ENCODE results near the gene KRTAP5-11. TPM values are rescaled to one million over a fixed set of nuclear protein-coding genes. Genes with fewer than 3 reads are reported as not detected.
"Not testable (repeated sequence)": the region's sequence is repeated elsewhere in the genome, so short reads cannot be mapped to it uniquely, and the experiment has no call there.

Gene KRTAP5-11
- total RNA-seq, result not detected

- no peaks in the 10 kb centered on the region for H3K36me3 Mint-ChIP-seq (ENCODE audit: insufficient read depth)
- peaks cover 2% of the 10 kb centered on the region for H3K4me1 Mint-ChIP-seq (ENCODE audit: low read depth)
- H3K9me3 Mint-ChIP-seq, result no peaks in the 10 kb centered on the region
- no peak within 1 kb of the TSS for H3K4me3 Mint-ChIP-seq
- ATAC-seq, result no peak
- peaks cover 35% of the 10 kb centered on the region for H3K27me3 Mint-ChIP-seq (ENCODE audit: low read depth)
- no peak for DNase-seq
Measured at GRCh38 chr11:71582309-71582895, at the start of gene KRTAP5-11. KRTAP5-11 (minus strand) TSS chr11:71582875; CDS start chr11:71582837, 38 bp downstream.

GRCh38 chr11:71631551-71631950 is 48.9 kb upstream of the KRTAP5-11 start:
- H3K27me3 Mint-ChIP-seq (ENCODE audit: low read depth), result peaks cover 15% of the 10 kb centered on the region
- DNase-seq; H3K9me3 Mint-ChIP-seq; H3K4me1 Mint-ChIP-seq (ENCODE audit: low read depth); ATAC-seq; H3K36me3 Mint-ChIP-seq (ENCODE audit: insufficient read depth); H3K4me3 Mint-ChIP-seq: not testable (repeated sequence)

- not testable (repeated sequence) for H3K4me3 Mint-ChIP-seq; H3K36me3 Mint-ChIP-seq (ENCODE audit: insufficient read depth); ATAC-seq; H3K4me1 Mint-ChIP-seq (ENCODE audit: low read depth); H3K9me3 Mint-ChIP-seq; DNase-seq
- peaks cover 13% of the 10 kb centered on the region for H3K27me3 Mint-ChIP-seq (ENCODE audit: low read depth)
Measured at GRCh38 chr11:71630071-71630470, 47.4 kb upstream of the KRTAP5-11 start.

- H3K9me3 Mint-ChIP-seq; ATAC-seq; H3K4me1 Mint-ChIP-seq (ENCODE audit: low read depth); H3K4me3 Mint-ChIP-seq; DNase-seq; H3K36me3 Mint-ChIP-seq (ENCODE audit: insufficient read depth): not testable (repeated sequence)
- H3K27me3 Mint-ChIP-seq (ENCODE audit: low read depth), result peaks cover 13% of the 10 kb centered on the region
Measured at GRCh38 chr11:71628943-71629342, 46.3 kb upstream of the KRTAP5-11 start.

- DNase-seq; ATAC-seq; H3K36me3 Mint-ChIP-seq (ENCODE audit: insufficient read depth); H3K4me3 Mint-ChIP-seq; H3K27me3 Mint-ChIP-seq (ENCODE audit: low read depth); H3K9me3 Mint-ChIP-seq; H3K4me1 Mint-ChIP-seq (ENCODE audit: low read depth): not testable (repeated sequence)
Measured at GRCh38 chr11:71623226-71623625, 40.6 kb upstream of the KRTAP5-11 start.

GRCh38 chr11:71622561-71622960 is 39.9 kb upstream of the KRTAP5-11 start:
- not testable (repeated sequence) for ATAC-seq; DNase-seq; H3K4me1 Mint-ChIP-seq (ENCODE audit: low read depth); H3K4me3 Mint-ChIP-seq; H3K9me3 Mint-ChIP-seq; H3K36me3 Mint-ChIP-seq (ENCODE audit: insufficient read depth); H3K27me3 Mint-ChIP-seq (ENCODE audit: low read depth)

- not testable (repeated sequence) for DNase-seq; H3K4me3 Mint-ChIP-seq; H3K9me3 Mint-ChIP-seq; H3K27me3 Mint-ChIP-seq (ENCODE audit: low read depth); ATAC-seq; H3K4me1 Mint-ChIP-seq (ENCODE audit: low read depth); H3K36me3 Mint-ChIP-seq (ENCODE audit: insufficient read depth)
Measured at GRCh38 chr11:71615003-71615402, 32.3 kb upstream of the KRTAP5-11 start.

- not testable (repeated sequence) for H3K4me1 Mint-ChIP-seq (ENCODE audit: low read depth); H3K4me3 Mint-ChIP-seq; DNase-seq; ATAC-seq; H3K9me3 Mint-ChIP-seq; H3K36me3 Mint-ChIP-seq (ENCODE audit: insufficient read depth)
- peaks cover 11% of the 10 kb centered on the region for H3K27me3 Mint-ChIP-seq (ENCODE audit: low read depth)
Measured at GRCh38 chr11:71614366-71614917, 31.8 kb upstream of the KRTAP5-11 start.

- not testable (repeated sequence) for H3K9me3 Mint-ChIP-seq, DNase-seq
- H3K27me3 Mint-ChIP-seq (ENCODE audit: low read depth), result peaks cover 16% of the 10 kb centered on the region
Measured at GRCh38 chr11:71613931-71614330, 31.3 kb upstream of the KRTAP5-11 start.

GRCh38 chr11:71611218-71611910 is 28.7 kb upstream of the KRTAP5-11 start:
- H3K4me1 Mint-ChIP-seq (ENCODE audit: low read depth); H3K36me3 Mint-ChIP-seq (ENCODE audit: insufficient read depth); ATAC-seq; H3K9me3 Mint-ChIP-seq; DNase-seq; H3K4me3 Mint-ChIP-seq: not testable (repeated sequence)
- H3K27me3 Mint-ChIP-seq (ENCODE audit: low read depth), result peaks cover 25% of the 10 kb centered on the region

More at GRCh38 chr11:71613931-71614330, 31.3 kb upstream of the KRTAP5-11 start:
- not testable (repeated sequence) for H3K36me3 Mint-ChIP-seq (ENCODE audit: insufficient read depth); ATAC-seq; H3K4me1 Mint-ChIP-seq (ENCODE audit: low read depth); H3K4me3 Mint-ChIP-seq

- ATAC-seq; H3K4me1 Mint-ChIP-seq (ENCODE audit: low read depth); H3K4me3 Mint-ChIP-seq; H3K36me3 Mint-ChIP-seq (ENCODE audit: insufficient read depth); H3K9me3 Mint-ChIP-seq; DNase-seq: not testable (repeated sequence)
- H3K27me3 Mint-ChIP-seq (ENCODE audit: low read depth), result peaks cover 49% of the 10 kb centered on the region
Measured at GRCh38 chr11:71608272-71608671, 25.6 kb upstream of the KRTAP5-11 start.

GRCh38 chr11:71607520-71608216 is 25.0 kb upstream of the KRTAP5-11 start:
- peak overlapping the region; percentile 38 for H3K4me3 Mint-ChIP-seq
- peaks cover 49% of the 10 kb centered on the region for H3K27me3 Mint-ChIP-seq (ENCODE audit: low read depth)

GRCh38 chr11:71606853-71607519 is 24.3 kb upstream of the KRTAP5-11 start:
- not testable (repeated sequence) for DNase-seq; H3K36me3 Mint-ChIP-seq (ENCODE audit: insufficient read depth); H3K4me1 Mint-ChIP-seq (ENCODE audit: low read depth); H3K9me3 Mint-ChIP-seq; ATAC-seq
- H3K4me3 Mint-ChIP-seq, result peak overlapping the region; percentile 20
- peaks cover 51% of the 10 kb centered on the region for H3K27me3 Mint-ChIP-seq (ENCODE audit: low read depth)

More at GRCh38 chr11:71607520-71608216, 25.0 kb upstream of the KRTAP5-11 start:
- not testable (repeated sequence) for H3K4me1 Mint-ChIP-seq (ENCODE audit: low read depth); H3K36me3 Mint-ChIP-seq (ENCODE audit: insufficient read depth); H3K9me3 Mint-ChIP-seq; DNase-seq; ATAC-seq

Measured in activated T-cell treated with anti-CD3 and anti-CD28 coated beads, Interleukin-2, amount 50 U/mL, for 4 hours (primary cell).